Fibroblast of lung (primary cell): ENCODE results near the gene HDHD5. TPM values are rescaled to one million over a fixed set of nuclear protein-coding genes. Genes with fewer than 3 reads are reported as not detected.

Source experiments
- DNase-seq, 2 donors: peaks; one replicate each; pipeline versions ENCODE4 v3.0.0 to v3.0.0-alpha.2; 2010; ENCODE audit warnings: low read depth in 2 of 2
- H2AFZ ChIP-seq: 2 replicates; pipeline ENCODE4 v1.5.1; 2012; ENCODE audit warnings: low read length, control low read depth, inconsistent platforms
- H3K27ac ChIP-seq: 2 replicates; pipeline ENCODE4 v1.5.1; 2011; ENCODE audit warnings: low read length, control low read depth; ENCODE audit not compliant: insufficient read depth
- H3K27me3 ChIP-seq: 2 replicates; pipeline ENCODE4 v1.5.1; 2011; ENCODE audit warnings: mild to moderate bottlenecking, low read length; ENCODE audit not compliant: control insufficient read depth, insufficient read depth
- H3K36me3 ChIP-seq: 2 replicates; pipeline ENCODE4 v1.5.1; 2011; ENCODE audit warnings: low read length; ENCODE audit not compliant: control insufficient read depth, insufficient read depth
- H3K4me1 ChIP-seq: 2 replicates; pipeline ENCODE4 v1.5.1; 2011; ENCODE audit warnings: low read length; ENCODE audit not compliant: control insufficient read depth, insufficient read depth; ENCODE audit errors: extremely low read depth
- H3K4me2 ChIP-seq: 2 replicates; pipeline ENCODE4 v1.5.1; 2011; ENCODE audit warnings: low read length, control low read depth; ENCODE audit not compliant: insufficient read depth; ENCODE audit errors: extremely low read depth
- H3K4me3 ChIP-seq, 4 experiments: fragments of 200-600 bp in 1 of 4; sonication (generic) in 1 of 4; replicated peaks in 1 of 4; 2 replicates each; pipeline ENCODE4 v1.5.1; 2011 to 2016; ENCODE audit warnings: low read length in 4 of 4, low read depth in 3 of 4, mild to moderate bottlenecking in 3 of 4, control low read depth in 2 of 4, inconsistent platforms in 1 of 4, mixed read lengths in 1 of 4; ENCODE audit not compliant: insufficient read depth in 1 of 4; ENCODE audit errors: control extremely low read depth in 1 of 4
- H3K79me2 ChIP-seq: 2 replicates; pipeline ENCODE4 v1.5.1; 2012; ENCODE audit warnings: mild to moderate bottlenecking, low read length, inconsistent platforms; ENCODE audit not compliant: control insufficient read depth, insufficient read depth
- H3K9ac ChIP-seq: 2 replicates; pipeline ENCODE4 v1.5.1; 2011; ENCODE audit warnings: mild to moderate bottlenecking, low read length, control low read depth; ENCODE audit not compliant: insufficient read depth
- H3K9me3 ChIP-seq: 2 replicates; pipeline ENCODE4 v1.5.1; 2012; ENCODE audit warnings: low read depth, low read length; ENCODE audit not compliant: control insufficient read depth, insufficient read depth
- H4K20me1 ChIP-seq: 2 replicates; pipeline ENCODE4 v1.5.1; 2011; ENCODE audit warnings: low read length; ENCODE audit not compliant: control insufficient read depth, insufficient read depth; ENCODE audit errors: extremely low read depth
- EZH2 ChIP-seq: IDR thresholded peaks from 2 replicates; pipeline ENCODE4 v1.5.1; 2012; ENCODE audit warnings: low read length, control low read depth, mild to moderate bottlenecking; ENCODE audit errors: missing control alignments
- polyA plus RNA-seq, 2 donors: library from polyadenylated mRNA; depleted of rRNA in 1 of 2; stranded (reverse) in 1 of 2; unstranded in 1 of 2; fragments of >200 nt; gene quantifications; 2 replicates each; pipeline ENCODE4 v1.2.1, GENCODE V29; 2011 to 2012; ENCODE audit warnings: missing spikeins in 1 of 2
- total RNA-seq: library from RNA; depleted of rRNA; stranded (reverse); fragments of >200 nt; gene quantifications from 2 replicates; pipeline ENCODE4 v1.2.1, GENCODE V29; 2014
- TF ChIP-seq, protein P1 (sequence below), 2 donors: IDR thresholded peaks in 1 of 2; conservative IDR thresholded peaks in 1 of 2; 1 replicate in 1 of 2; 2 replicates in 1 of 2; pipeline ENCODE4 v1.5.1; 2011 to 2012; ENCODE audit warnings: low read length in 2 of 2, control low read depth in 1 of 2, inconsistent platforms in 1 of 2, low read depth in 1 of 2, mild to moderate bottlenecking in 1 of 2

HDHD5 gene
- total and polyA plus RNA-seq, 2 donors (not counting 1 experiment from before 2014, with no cell fraction given) = 16.2 to 20.9 TPM

DNA sequence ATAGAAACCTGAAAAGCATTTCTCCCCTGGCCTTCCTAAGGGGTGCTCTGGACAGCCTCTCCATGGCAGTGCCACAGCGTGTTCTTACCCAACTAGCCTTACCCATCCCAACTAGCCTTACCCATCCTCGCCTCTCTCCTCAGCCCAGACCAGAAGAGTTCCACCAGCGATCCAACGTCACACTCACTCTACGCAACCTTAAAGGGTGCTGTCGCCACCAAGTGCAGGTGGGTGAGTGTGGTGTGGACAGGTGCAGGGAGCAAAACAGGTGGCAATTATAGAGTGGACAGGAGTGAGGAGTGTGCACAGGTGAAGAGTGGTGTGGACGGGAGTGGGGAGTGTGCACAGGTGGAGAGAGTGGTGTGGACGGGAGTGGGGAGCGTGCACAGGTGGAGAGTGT lies 55.7 kb downstream of the HDHD5 start:
- Histone ChIP-seq H3K4me2 (no peak overlapping the region), H3K27me3 (no peaks in the 10 kb centered on the region), H3K36me3 (peaks cover 13% of the 10 kb centered on the region), H2AFZ (no peak overlapping the region), H3K4me3 (no peak overlapping the region), H3K9ac (no peak overlapping the region), H3K27ac (no peak overlapping the region), H3K9me3 (no peaks in the 10 kb centered on the region), H3K4me1 (no peaks in the 10 kb centered on the region), H3K79me2 (no peaks in the 10 kb centered on the region), H4K20me1 (no peaks in the 10 kb centered on the region)
- TF ChIP-seq, protein P1, sequence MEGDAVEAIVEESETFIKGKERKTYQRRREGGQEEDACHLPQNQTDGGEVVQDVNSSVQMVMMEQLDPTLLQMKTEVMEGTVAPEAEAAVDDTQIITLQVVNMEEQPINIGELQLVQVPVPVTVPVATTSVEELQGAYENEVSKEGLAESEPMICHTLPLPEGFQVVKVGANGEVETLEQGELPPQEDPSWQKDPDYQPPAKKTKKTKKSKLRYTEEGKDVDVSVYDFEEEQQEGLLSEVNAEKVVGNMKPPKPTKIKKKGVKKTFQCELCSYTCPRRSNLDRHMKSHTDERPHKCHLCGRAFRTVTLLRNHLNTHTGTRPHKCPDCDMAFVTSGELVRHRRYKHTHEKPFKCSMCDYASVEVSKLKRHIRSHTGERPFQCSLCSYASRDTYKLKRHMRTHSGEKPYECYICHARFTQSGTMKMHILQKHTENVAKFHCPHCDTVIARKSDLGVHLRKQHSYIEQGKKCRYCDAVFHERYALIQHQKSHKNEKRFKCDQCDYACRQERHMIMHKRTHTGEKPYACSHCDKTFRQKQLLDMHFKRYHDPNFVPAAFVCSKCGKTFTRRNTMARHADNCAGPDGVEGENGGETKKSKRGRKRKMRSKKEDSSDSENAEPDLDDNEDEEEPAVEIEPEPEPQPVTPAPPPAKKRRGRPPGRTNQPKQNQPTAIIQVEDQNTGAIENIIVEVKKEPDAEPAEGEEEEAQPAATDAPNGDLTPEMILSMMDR (conservative IDR thresholded peaks at IDR 0.05 in 1 of 2, IDR thresholded peaks at IDR 0.05 in 1 of 2; ENCODE audit: low read depth in 1 of 2, low read length in 2 of 2) = no peak
- TF ChIP-seq EZH2 = no peak
- no peak for DNase-seq

DNA sequence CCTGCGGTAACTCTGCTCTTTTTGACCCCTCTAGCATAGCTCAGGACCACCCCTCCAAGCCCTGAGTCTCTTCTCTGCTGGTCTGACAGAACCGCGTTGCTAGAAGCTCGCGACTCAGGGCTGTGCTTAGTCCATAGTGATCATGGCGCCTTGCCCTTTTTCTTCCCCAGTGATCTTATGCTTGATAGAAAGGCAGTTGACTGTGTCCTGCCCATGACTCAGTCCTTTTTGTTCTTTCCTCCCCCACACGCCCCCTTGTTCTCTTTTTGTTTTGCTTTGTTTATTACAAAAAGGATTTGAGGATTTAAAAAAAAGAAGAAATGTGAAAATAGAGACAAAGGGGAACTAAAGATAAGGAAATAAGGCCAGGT lies 56.8 kb downstream of the HDHD5 start:
- Histone ChIP-seq H3K9me3 (no peaks in the 10 kb centered on the region), H3K27ac (no peak overlapping the region), H3K4me1 (no peaks in the 10 kb centered on the region), H3K36me3 (peaks cover 12% of the 10 kb centered on the region), H2AFZ (no peak overlapping the region), H4K20me1 (no peaks in the 10 kb centered on the region), H3K9ac (no peak overlapping the region), H3K27me3 (no peaks in the 10 kb centered on the region), H3K79me2 (no peaks in the 10 kb centered on the region), H3K4me3 (no peak overlapping the region), H3K4me2 (no peak overlapping the region)
- DNase-seq = no peak
- TF ChIP-seq, protein P1 (conservative IDR thresholded peaks at IDR 0.05 in 1 of 2, IDR thresholded peaks at IDR 0.05 in 1 of 2; ENCODE audit: low read depth in 1 of 2, low read length in 2 of 2) = no peak
- no peak for TF ChIP-seq EZH2

DNA sequence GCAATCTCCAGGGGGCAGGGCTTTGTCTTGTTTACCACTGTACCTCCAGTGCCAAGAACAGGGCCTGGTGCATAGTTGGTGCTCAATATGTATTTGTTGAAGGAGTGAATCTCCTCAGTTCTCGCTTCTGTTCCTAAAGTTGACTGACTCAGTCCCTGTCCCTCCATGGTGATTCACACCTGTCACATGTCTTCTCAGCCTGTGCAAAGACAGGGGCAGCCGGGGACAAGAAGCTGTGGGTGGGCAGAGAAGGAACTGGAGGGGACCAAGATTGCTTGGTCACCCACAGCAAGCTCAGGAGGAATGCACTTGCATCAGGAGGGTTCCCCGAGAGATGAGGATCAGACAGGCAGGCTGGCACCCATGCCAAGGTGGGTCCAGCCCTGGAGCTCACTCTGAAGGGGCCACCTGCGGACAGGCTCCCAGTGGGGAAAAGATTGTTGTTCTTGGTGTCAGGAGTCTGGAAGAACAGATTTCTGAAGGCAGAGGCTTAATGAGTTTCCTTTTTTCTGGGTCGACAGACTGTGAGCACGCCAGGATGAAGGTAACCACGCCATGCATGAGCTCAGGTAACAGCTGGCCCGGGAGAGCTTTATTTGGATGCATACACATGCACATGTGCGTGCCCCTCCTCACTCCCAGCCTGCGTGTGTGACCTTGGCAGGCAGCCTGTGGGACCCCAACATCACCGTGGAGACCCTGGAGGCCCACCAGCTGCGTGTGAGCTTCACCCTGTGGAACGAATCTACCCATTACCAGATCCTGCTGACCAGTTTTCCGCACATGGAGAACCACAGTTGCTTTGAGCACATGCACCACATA lies 57.4 kb downstream of the HDHD5 start:
- Histone ChIP-seq H2AFZ (no peak overlapping the region), H3K4me3 (no peak overlapping the region), H3K79me2 (no peaks in the 10 kb centered on the region), H3K27me3 (no peaks in the 10 kb centered on the region), H3K9ac (no peak overlapping the region), H3K4me1 (no peaks in the 10 kb centered on the region), H3K4me2 (no peak overlapping the region), H3K27ac (no peak overlapping the region), H3K36me3 (peaks cover 12% of the 10 kb centered on the region), H4K20me1 (no peaks in the 10 kb centered on the region), H3K9me3 (no peaks in the 10 kb centered on the region)
- DNase-seq = no peak
- no peak for TF ChIP-seq EZH2
- TF ChIP-seq, protein P1 (conservative IDR thresholded peaks at IDR 0.05 in 1 of 2, IDR thresholded peaks at IDR 0.05 in 1 of 2; ENCODE audit: low read depth in 1 of 2, low read length in 2 of 2) = no peak
